ENCODE results near the gene HMGCS1. TPM values are rescaled to one million over a fixed set of nuclear protein-coding genes. Genes with fewer than 3 reads are reported as not detected.

The HMGCS1 gene
- total RNA-seq, 1 experiment from 2014 or later = 184 TPM

DNA sequence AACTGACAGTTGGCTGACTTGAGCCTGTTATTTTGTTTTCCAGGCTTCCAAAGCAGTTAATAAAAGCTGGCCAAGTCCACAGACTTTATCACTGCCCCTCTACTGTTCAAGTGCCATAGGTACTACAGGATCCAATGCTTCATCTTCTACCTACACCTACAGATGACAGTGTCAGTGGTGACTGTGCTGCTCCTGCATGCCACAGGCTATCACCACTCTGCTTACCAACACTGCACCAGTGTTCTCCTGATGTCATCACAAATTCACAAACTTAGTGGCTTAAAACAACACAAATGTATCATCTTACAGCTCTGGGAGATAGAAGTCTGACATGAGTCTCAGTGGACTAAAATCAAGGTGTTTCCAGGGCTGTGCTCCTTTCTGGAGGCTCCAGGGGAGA, 26.6 kb downstream of the HMGCS1 start:
- no peaks in the 10 kb centered on the region for H3K27me3 ChIP-seq (ENCODE audit: low read length)

GRCh38 chr5:43281840-43282658, 31.2 kb downstream of the HMGCS1 start:
- Histone ChIP-seq H3K79me2 (ENCODE audit: low read length) (no peaks in the 10 kb centered on the region), H3K27ac (ENCODE audit: low read length) (0 out of 2 replicates have a peak overlapping the region, but pooled peaks have one; percentile 15), H3K9me3 (ENCODE audit: low read length) (no peaks in the 10 kb centered on the region), H3K27me3 (ENCODE audit: low read length) (no peaks in the 10 kb centered on the region), H2AFZ (ENCODE audit: low read length) (no peak overlapping the region), H3K9me2 (replicated peaks; ENCODE audit: insufficient read depth, low read length) (no peaks in the 10 kb centered on the region), H4K20me1 (ENCODE audit: insufficient read depth, low read depth, low read length) (no peaks in the 10 kb centered on the region), H3K9ac (ENCODE audit: low read length) (no peak overlapping the region), H3K36me3 (ENCODE audit: insufficient read depth, low read length) (peaks cover 6% of the 10 kb centered on the region), H3K4me1 (ENCODE audit: low read length) (no peaks in the 10 kb centered on the region), H3K4me2 (ENCODE audit: low read depth, low read length, poor library complexity, severe bottlenecking) (no peak overlapping the region), H3K4me3 (ENCODE audit: low read length) (no peak overlapping the region)
- peak; percentile 40 for DNase-seq

More for the DNA sequence above, 26.6 kb downstream of the HMGCS1 start:
- no peak overlapping the region for H3K4me3 ChIP-seq (ENCODE audit: low read length)
- H3K9me2 ChIP-seq (replicated peaks; ENCODE audit: insufficient read depth, low read length) = no peaks in the 10 kb centered on the region
- no peak overlapping the region for H3K4me2 ChIP-seq (ENCODE audit: low read depth, low read length, poor library complexity, severe bottlenecking)
- H3K4me1 ChIP-seq (ENCODE audit: low read length) = no peaks in the 10 kb centered on the region
- H3K36me3 ChIP-seq (ENCODE audit: insufficient read depth, low read length) = peaks cover 47% of the 10 kb centered on the region
- no peak overlapping the region for H3K9ac ChIP-seq (ENCODE audit: low read length)
- no peaks in the 10 kb centered on the region for H4K20me1 ChIP-seq (ENCODE audit: insufficient read depth, low read depth, low read length)
- 0 out of 2 replicates have a peak overlapping the region, but pooled peaks have one; percentile 3 for H3K27ac ChIP-seq (ENCODE audit: low read length)
- DNase-seq = no peak
- H3K79me2 ChIP-seq (ENCODE audit: low read length) = no peaks in the 10 kb centered on the region
- no peaks in the 10 kb centered on the region for H3K9me3 ChIP-seq (ENCODE audit: low read length)
- H2AFZ ChIP-seq (ENCODE audit: low read length) = no peak overlapping the region

DNA sequence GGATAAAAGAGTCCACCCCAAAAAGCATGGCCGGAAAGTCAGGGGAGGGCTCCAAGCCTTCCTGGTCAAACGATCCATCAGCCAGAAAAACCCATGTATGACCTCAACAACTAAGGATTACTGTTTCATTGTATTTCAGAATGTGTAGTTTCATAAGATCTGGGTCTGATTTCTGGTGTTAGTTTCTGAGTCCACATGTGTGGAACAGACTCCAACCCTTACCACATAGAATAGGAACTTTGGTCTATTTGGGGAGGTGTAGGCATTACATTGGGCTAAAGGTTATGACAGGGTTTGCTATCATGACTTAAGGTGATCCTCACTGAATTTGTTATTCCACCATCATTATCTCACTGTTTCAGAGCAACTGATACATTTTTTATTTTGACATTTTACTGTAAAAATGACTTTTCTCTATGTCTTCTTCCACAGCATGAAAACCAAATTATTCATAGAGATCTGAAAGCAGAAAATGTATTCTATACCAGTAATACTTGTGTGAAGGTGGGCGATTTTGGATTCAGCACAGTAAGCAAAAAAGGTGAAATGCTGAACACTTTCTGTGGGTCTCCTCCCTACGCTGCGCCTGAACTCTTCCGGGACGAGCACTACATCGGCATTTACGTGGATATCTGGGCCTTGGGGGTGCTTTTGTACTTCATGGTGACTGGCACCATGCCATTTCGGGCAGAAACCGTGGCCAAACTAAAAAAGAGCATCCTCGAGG, 33.5 kb downstream of the HMGCS1 start:
- no peak overlapping the region for H3K4me3 ChIP-seq (ENCODE audit: low read length)
- no peaks in the 10 kb centered on the region for H4K20me1 ChIP-seq (ENCODE audit: insufficient read depth, low read depth, low read length)

DNA sequence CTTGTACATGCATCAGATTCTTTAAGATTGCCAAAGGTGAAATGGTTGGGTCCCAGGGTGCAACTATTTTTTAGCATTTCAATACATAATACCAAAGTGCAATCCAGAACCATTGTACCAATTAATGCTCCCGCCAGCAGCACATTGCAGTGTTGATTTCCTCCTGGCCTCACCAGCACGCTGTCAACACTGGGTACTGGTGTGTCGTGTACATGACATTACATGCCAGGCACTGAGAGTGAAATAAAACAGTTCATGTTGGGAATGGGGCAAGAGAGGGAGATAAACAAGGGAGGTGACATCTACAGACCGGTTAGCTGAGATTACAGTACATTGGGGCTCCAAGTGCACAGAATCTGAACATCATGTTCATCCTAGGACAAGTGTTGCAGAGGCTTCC, 37.8 kb downstream of the HMGCS1 start:
- Histone ChIP-seq H3K9me2 (replicated peaks; ENCODE audit: insufficient read depth, low read length) (no peaks in the 10 kb centered on the region), H4K20me1 (ENCODE audit: insufficient read depth, low read depth, low read length) (no peaks in the 10 kb centered on the region), H3K9me3 (ENCODE audit: low read length) (no peaks in the 10 kb centered on the region), H3K4me3 (ENCODE audit: low read length) (no peak overlapping the region), H3K4me2 (ENCODE audit: low read depth, low read length, poor library complexity, severe bottlenecking) (no peak overlapping the region), H3K27me3 (ENCODE audit: low read length) (no peaks in the 10 kb centered on the region), H3K79me2 (ENCODE audit: low read length) (no peaks in the 10 kb centered on the region), H3K36me3 (ENCODE audit: insufficient read depth, low read length) (no peaks in the 10 kb centered on the region), H2AFZ (ENCODE audit: low read length) (no peak overlapping the region), H3K4me1 (ENCODE audit: low read length) (peaks cover 6% of the 10 kb centered on the region), H3K27ac (ENCODE audit: low read length) (no peak overlapping the region), H3K9ac (ENCODE audit: low read length) (no peak overlapping the region)
- DNase-seq = no peak

More for the DNA sequence above, 33.5 kb downstream of the HMGCS1 start:
- Histone ChIP-seq H3K4me1 (ENCODE audit: low read length) (no peaks in the 10 kb centered on the region), H3K27me3 (ENCODE audit: low read length) (no peaks in the 10 kb centered on the region), H3K79me2 (ENCODE audit: low read length) (no peaks in the 10 kb centered on the region), H3K27ac (ENCODE audit: low read length) (no peak overlapping the region), H3K36me3 (ENCODE audit: insufficient read depth, low read length) (no peaks in the 10 kb centered on the region), H3K4me2 (ENCODE audit: low read depth, low read length, poor library complexity, severe bottlenecking) (no peak overlapping the region), H2AFZ (ENCODE audit: low read length) (no peak overlapping the region), H3K9me2 (replicated peaks; ENCODE audit: insufficient read depth, low read length) (no peaks in the 10 kb centered on the region), H3K9ac (ENCODE audit: low read length) (no peak overlapping the region), H3K9me3 (ENCODE audit: low read length) (no peaks in the 10 kb centered on the region)
- DNase-seq = no peak

GRCh38 chr5:43274435-43275114, 38.6 kb downstream of the HMGCS1 start:
- Histone ChIP-seq H3K9me2 (replicated peaks; ENCODE audit: insufficient read depth, low read length) (no peaks in the 10 kb centered on the region), H3K27ac (ENCODE audit: low read length) (no peak overlapping the region), H3K4me2 (ENCODE audit: low read depth, low read length, poor library complexity, severe bottlenecking) (no peak overlapping the region), H3K9me3 (ENCODE audit: low read length) (no peaks in the 10 kb centered on the region), H2AFZ (ENCODE audit: low read length) (no peak overlapping the region), H3K9ac (ENCODE audit: low read length) (no peak overlapping the region), H3K27me3 (ENCODE audit: low read length) (no peaks in the 10 kb centered on the region), H4K20me1 (ENCODE audit: insufficient read depth, low read depth, low read length) (no peaks in the 10 kb centered on the region), H3K36me3 (ENCODE audit: insufficient read depth, low read length) (no peaks in the 10 kb centered on the region), H3K4me1 (ENCODE audit: low read length) (peaks cover 6% of the 10 kb centered on the region), H3K79me2 (ENCODE audit: low read length) (no peaks in the 10 kb centered on the region), H3K4me3 (ENCODE audit: low read length) (no peak overlapping the region)
- no peak for DNase-seq

DNA sequence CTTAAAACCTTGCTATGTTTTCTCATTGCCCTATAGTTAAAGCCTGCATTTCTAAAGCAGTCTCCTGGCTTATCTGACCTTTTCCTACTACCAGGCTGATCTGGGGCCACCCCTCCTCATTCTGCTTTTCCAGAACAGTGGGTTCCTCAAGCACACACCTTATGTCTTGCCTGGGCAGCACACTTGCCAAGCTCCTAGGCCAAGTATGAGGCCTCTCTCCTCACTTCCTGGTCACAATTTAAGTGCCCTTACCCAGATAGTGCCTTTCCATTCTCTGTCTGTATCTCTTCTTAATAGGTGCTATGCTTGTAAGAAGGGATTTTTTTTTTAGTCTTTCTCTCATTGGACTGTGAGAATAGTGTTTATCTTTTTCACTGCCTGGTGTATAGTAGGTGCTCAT, 39.7 kb downstream of the HMGCS1 start:
- Histone ChIP-seq H3K9ac (ENCODE audit: low read length) (no peak overlapping the region), H3K4me3 (ENCODE audit: low read length) (no peak overlapping the region), H3K4me1 (ENCODE audit: low read length) (peaks cover 6% of the 10 kb centered on the region), H3K79me2 (ENCODE audit: low read length) (no peaks in the 10 kb centered on the region), H3K9me3 (ENCODE audit: low read length) (no peaks in the 10 kb centered on the region), H4K20me1 (ENCODE audit: insufficient read depth, low read depth, low read length) (no peaks in the 10 kb centered on the region), H3K9me2 (replicated peaks; ENCODE audit: insufficient read depth, low read length) (no peaks in the 10 kb centered on the region), H3K36me3 (ENCODE audit: insufficient read depth, low read length) (no peaks in the 10 kb centered on the region), H3K27me3 (ENCODE audit: low read length) (no peaks in the 10 kb centered on the region), H3K27ac (ENCODE audit: low read length) (no peak overlapping the region), H3K4me2 (ENCODE audit: low read depth, low read length, poor library complexity, severe bottlenecking) (no peak overlapping the region), H2AFZ (ENCODE audit: low read length) (no peak overlapping the region)
- no peak for DNase-seq

DNA sequence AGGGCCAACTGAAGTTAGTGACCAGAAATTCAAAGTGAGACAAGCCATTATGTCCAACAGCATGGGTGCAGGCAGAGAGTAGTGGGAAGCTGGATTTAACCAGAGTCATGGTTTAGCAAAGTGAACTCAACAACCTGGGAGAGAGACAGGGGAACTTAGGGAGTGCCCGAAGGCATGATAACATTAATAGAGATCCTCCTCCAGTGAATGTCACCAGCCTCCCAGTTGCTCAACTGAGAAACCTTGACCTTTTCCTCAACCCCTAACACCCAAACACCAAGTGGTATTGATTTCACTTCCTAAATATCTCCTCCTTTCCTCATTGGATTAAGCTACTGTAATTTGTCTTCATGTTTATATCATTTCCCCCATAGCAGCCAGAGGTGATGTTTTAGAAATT, 42.6 kb downstream of the HMGCS1 start:
- Histone ChIP-seq H3K4me2 (ENCODE audit: low read depth, low read length, poor library complexity, severe bottlenecking) (no peak overlapping the region), H3K9me3 (ENCODE audit: low read length) (no peaks in the 10 kb centered on the region), H3K9me2 (replicated peaks; ENCODE audit: insufficient read depth, low read length) (no peaks in the 10 kb centered on the region), H3K4me3 (ENCODE audit: low read length) (no peak overlapping the region), H3K27me3 (ENCODE audit: low read length) (no peaks in the 10 kb centered on the region), H3K36me3 (ENCODE audit: insufficient read depth, low read length) (no peaks in the 10 kb centered on the region), H3K27ac (ENCODE audit: low read length) (no peak overlapping the region), H2AFZ (ENCODE audit: low read length) (no peak overlapping the region), H3K4me1 (ENCODE audit: low read length) (peaks cover 6% of the 10 kb centered on the region), H3K9ac (ENCODE audit: low read length) (no peak overlapping the region), H4K20me1 (ENCODE audit: insufficient read depth, low read depth, low read length) (no peaks in the 10 kb centered on the region), H3K79me2 (ENCODE audit: low read length) (no peaks in the 10 kb centered on the region)
- no peak for DNase-seq
